Small intestine (tissue), 7 donors: ENCODE measurements around the gene WASL. TPM values are rescaled to one million over a fixed set of nuclear protein-coding genes. Genes with fewer than 3 reads are reported as not detected.
A peak's percentile ranks its signal among the peaks of the same experiment; 100 is the strongest.
"Not testable (repeated sequence)": the region's sequence is repeated elsewhere in the genome, so short reads cannot be mapped to it uniquely, and the experiment has no call there.

Experiments
- DNase-seq, 2 donors: peaks; one replicate each; pipeline versions ENCODE4 v3.0.0 to v3.0.0-alpha.2; 2013
- FAIRE-seq: peaks from 2 replicates; lab custom pipeline; 2012; peaks lifted over from hg19 to GRCh38; lab: Jason Lieb, UNC
- H3K27ac ChIP-seq, 3 donors: one replicate each; pipeline ENCODE4 v1.5.1; 2013; ENCODE audit warnings: low read length in 2 of 3, mild to moderate bottlenecking in 2 of 3, control low read depth in 1 of 3, inconsistent platforms in 1 of 3, low read depth in 1 of 3, moderate library complexity in 1 of 3
- H3K27me3 ChIP-seq, 3 donors: one replicate each; pipeline ENCODE4 v1.6.1; 2013; ENCODE audit warnings: low read length in 3 of 3, inconsistent platforms in 1 of 3; ENCODE audit not compliant: control insufficient read depth in 3 of 3, insufficient read depth in 3 of 3
- H3K36me3 ChIP-seq, 3 donors: one replicate each; pipeline ENCODE4 v1.6.1; 2013; ENCODE audit warnings: low read length in 3 of 3, inconsistent platforms in 1 of 3, low read depth in 1 of 3, mild to moderate bottlenecking in 1 of 3, moderate library complexity in 1 of 3; ENCODE audit not compliant: control insufficient read depth in 3 of 3, insufficient read depth in 2 of 3
- H3K4me1 ChIP-seq, 3 donors: one replicate each; pipeline ENCODE4 v1.6.1; 2013; ENCODE audit warnings: low read length in 2 of 3, inconsistent platforms in 1 of 3, low read depth in 1 of 3, mild to moderate bottlenecking in 1 of 3, moderate library complexity in 1 of 3; ENCODE audit not compliant: control insufficient read depth in 3 of 3, insufficient read depth in 2 of 3
- H3K4me3 ChIP-seq, 3 donors: one replicate each; pipeline ENCODE4 v1.5.1; 2013; ENCODE audit warnings: low read length in 3 of 3, control low read depth in 1 of 3, inconsistent platforms in 1 of 3, low read depth in 1 of 3, mild to moderate bottlenecking in 1 of 3, moderate library complexity in 1 of 3
- H3K9me3 ChIP-seq, 2 donors: one replicate each; pipeline ENCODE4 v1.6.1; 2013; ENCODE audit warnings: low read depth in 1 of 2, low read length in 1 of 2; ENCODE audit not compliant: control insufficient read depth in 2 of 2, insufficient read depth in 1 of 2
- WGBS, 3 donors: extraction: QIAGEN DNeasy Blood & Tissue Kit; methylation state at CpG; one replicate each; pipeline ENCODE4 v1.1.7; 2013; 5-methylcytosine and 5-hydroxymethylcytosine counted together
- polyA plus RNA-seq, 4 donors: library from polyadenylated mRNA; stranded (reverse) in 3 of 4; unstranded in 1 of 4; fragments of 200-250 nt in 3 of 4; fragments of 120-200 nt in 1 of 4; gene quantifications; one replicate each; pipeline versions ENCODE4 v1.2.1 to v1.2.3, GENCODE V29; 2013
- donor health status: healthy with polysubstance abuse.
- donor health status: control.
- donor health status: control.
- donor health status: Bipolar disorder and iron deficiency.
- donor health status: healthy.

Gene WASL
- polyA plus RNA-seq, 4 donors: 26.8 to 73.1 (median 36.3) TPM

DNA sequence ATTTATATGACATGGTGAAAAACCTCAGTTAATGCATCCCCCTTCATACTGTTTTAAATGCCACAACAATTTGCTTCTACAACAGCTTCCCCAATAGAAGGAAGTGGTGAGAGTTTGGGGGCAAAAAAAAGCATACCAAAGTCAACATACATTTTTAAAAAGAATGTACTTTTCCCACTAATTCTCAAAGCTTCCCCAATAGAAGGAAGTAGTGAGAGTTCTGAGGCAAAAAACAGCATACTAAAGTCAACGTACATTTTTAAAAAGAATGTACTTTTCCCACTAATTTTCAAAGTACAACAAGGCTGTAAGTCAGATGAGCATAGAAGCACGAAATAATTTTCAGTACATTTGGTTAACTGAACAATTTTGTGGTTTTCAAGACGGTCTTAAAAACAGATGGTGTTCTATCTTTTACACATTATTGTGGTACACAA, 24.0 kb downstream of the WASL start:
- 43 to 65% (median 50%) methylated on average over 3 of the region's 3 CpGs for WGBS, 3 donors
- FAIRE-seq (no peak), DNase-seq (no peak)
- Histone ChIP-seq H3K36me3 (peaks cover 0 to 7% (median 0%) of the 10 kb centered on the region in 3 donors), H3K4me3 (no peak overlapping the region), H3K27ac (no peak overlapping the region), H3K4me1 (peaks cover 3 to 12% (median 7%) of the 10 kb centered on the region in 3 donors), H3K27me3 (no peaks in the 10 kb centered on the region), H3K9me3 (no peaks in the 10 kb centered on the region)

DNA sequence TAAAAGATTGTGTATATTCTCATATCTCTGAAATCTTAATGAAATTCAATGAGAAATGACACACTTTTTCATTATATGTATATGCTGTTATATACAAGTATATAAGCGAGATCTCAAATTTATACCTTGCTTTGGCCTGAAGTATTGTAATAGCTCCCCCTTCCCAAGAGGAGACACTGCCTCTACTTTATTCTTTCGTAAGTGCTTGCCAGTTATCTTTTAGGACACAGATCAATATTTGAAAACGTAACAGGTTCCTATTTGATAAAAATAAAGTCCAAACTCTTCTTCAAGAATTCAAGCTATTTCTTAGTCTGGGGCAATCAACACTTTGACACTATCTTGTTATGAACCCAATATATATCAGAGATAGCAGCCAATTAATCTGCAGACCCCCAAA, 24.9 kb downstream of the WASL start:
- Histone ChIP-seq H3K27me3 (no peaks in the 10 kb centered on the region), H3K27ac (no peak overlapping the region), H3K4me1 (peaks cover 3 to 12% (median 7%) of the 10 kb centered on the region in 3 donors), H3K36me3 (peaks cover 0 to 7% (median 0%) of the 10 kb centered on the region in 3 donors), H3K9me3 (no peaks in the 10 kb centered on the region), H3K4me3 (no peak overlapping the region)
- 44 to 72% (median 55%) methylated on average over 3 of the region's 3 CpGs for WGBS, 3 donors
- DNase-seq: no peak
- FAIRE-seq: no peak

DNA sequence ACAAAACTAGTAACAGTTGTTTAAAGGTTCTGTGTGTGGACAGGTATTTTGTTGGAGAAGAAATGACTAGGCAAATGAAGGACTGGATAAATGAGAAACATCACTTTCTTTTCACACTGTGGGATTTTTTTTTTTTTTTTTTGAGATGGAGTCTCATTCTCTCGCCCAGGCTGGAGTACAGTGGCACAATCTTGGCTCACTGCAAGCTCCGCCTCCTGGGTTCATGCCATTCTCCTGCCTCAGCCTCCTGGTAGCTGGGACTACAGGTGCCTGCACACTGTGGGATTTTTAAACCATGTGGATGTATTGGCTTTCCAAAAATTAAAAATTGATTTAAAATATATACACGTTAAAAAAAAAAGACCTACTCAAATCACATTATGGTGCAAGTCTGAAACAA, 28.3 kb downstream of the WASL start:
- not testable (repeated sequence) for FAIRE-seq, H3K4me3 ChIP-seq, H3K9me3 ChIP-seq, H3K27me3 ChIP-seq, H3K36me3 ChIP-seq, H3K27ac ChIP-seq, DNase-seq
- 66 to 77% (median 75%) methylated on average over 3 of the region's 3 CpGs for WGBS, 3 donors
- H3K4me1 ChIP-seq: peaks cover 4 to 11% (median 5%) of the 10 kb centered on the region in 3 donors

DNA sequence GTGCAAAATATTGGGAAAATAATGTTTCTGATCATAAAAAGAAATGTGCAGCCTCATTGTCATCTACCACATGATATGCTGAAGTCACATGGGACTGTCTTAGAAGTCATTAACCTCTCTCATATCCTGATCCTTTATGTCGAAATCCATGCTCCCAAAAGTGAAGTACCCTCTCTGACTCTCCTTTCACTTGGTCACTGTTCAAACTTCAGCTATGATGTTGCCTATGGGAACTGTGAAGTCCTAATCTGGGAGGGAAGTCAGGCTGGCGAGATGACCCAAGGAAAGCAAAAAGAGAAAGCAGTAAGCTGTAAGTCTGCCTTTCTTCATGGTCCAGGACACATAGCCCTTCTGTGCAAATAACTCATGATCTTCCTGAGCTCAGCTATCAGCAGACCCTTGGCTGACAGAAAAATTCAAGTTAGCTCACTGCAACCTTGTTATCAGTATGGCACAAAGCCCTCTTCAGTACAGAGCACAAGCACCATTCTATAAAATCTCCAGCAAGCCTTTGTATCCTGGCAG, 29.5 kb downstream of the WASL start:
- FAIRE-seq: no peak
- Histone ChIP-seq H3K36me3 (peaks cover 0 to 7% (median 0%) of the 10 kb centered on the region in 3 donors), H3K27me3 (no peaks in the 10 kb centered on the region), H3K4me3 (no peak overlapping the region), H3K9me3 (no peaks in the 10 kb centered on the region), H3K4me1 (peaks cover 4 to 10% (median 7%) of the 10 kb centered on the region in 3 donors), H3K27ac (no peak overlapping the region)
- DNase-seq: peak in 1 of 2 donors; percentile 32
- WGBS, 3 donors: 75 to 79% (median 78%) methylated on average over 2 of the region's 2 CpGs

DNA sequence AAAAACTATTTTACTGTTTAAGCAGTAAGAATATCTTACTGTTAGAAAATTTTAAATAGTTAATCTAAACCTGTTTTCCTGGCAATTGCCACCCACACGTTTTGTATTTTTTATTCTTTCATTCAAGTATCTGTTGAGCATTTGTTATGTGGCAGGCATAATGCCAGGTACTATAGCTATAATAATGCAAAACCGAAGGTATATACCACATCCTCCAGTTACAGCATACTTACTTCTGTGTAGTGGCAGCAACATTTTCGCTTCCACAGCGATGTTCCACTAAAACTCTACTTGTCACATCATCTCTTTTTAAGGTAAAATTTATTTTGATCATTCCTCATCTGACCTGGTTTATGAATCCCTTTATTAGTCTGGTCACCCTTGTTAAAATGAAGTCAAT, 30.0 kb downstream of the WASL start:
- WGBS, 3 donors: 58 to 73% (median 70%) methylated on average over 4 of the region's 4 CpGs
- Histone ChIP-seq H3K4me3 (no peak overlapping the region), H3K27me3 (no peaks in the 10 kb centered on the region), H3K4me1 (peaks cover 4 to 10% (median 7%) of the 10 kb centered on the region in 3 donors), H3K36me3 (peaks cover 0 to 7% (median 0%) of the 10 kb centered on the region in 3 donors), H3K9me3 (no peaks in the 10 kb centered on the region), H3K27ac (no peak overlapping the region)
- FAIRE-seq (no peak), DNase-seq (no peak)

DNA sequence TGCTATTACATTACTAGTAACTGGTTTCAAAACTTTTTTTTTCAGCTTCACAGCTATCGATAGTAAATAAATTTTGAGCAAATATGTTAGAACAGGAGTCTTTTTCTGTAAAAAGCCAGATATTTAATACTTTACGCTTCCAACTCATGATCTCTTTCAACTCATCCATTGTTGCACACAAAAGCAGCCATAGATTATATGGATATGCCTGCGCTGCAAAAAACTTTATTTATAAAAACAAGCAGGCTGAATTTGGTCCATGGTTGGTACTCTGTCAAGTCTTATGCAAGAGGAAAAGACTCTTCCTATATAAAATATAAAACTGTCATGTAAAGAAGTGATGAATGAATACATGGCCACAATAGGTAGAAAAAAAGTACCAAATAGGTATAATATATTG, 31.1 kb downstream of the WASL start:
- Histone ChIP-seq H3K4me1 (peaks cover 0 to 7% (median 3%) of the 10 kb centered on the region in 3 donors), H3K4me3 (no peak overlapping the region), H3K9me3 (no peaks in the 10 kb centered on the region), H3K27ac (no peak overlapping the region), H3K27me3 (no peaks in the 10 kb centered on the region), H3K36me3 (peaks cover 0 to 7% (median 0%) of the 10 kb centered on the region in 3 donors)
- 96 to 99% (median 98%) methylated on average over 3 of the region's 3 CpGs for WGBS, 3 donors
- FAIRE-seq (no peak), DNase-seq (no peak)

DNA sequence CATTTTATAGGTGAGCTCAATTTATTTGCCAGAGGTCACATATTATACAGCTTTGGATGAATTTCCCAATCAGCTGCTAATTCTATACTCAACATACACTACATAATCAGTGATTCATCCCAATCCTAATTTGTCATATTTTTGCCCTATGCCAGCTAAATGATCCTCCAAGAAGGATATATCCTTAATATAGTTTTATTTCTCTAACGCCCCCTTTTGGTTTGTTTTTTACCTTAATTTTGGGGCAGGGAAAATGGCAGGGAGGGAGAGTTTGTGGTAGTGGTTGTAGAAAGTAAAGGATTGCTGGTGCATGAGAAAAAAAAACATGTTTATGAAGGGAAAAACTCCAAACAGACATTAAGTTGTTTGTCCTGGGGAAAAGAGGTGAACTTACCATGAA, 31.9 kb downstream of the WASL start:
- peaks cover 0 to 8% (median 3%) of the 10 kb centered on the region in 3 donors for H3K4me1 ChIP-seq
- no peak overlapping the region for H3K4me3 ChIP-seq
- no peak overlapping the region for H3K27ac ChIP-seq
- FAIRE-seq (no peak), DNase-seq (no peak)
- peaks cover 0 to 7% (median 0%) of the 10 kb centered on the region in 3 donors for H3K36me3 ChIP-seq
- WGBS, 3 donors: 95 to 100% (median 98%) methylated on average over 1 of the region's 1 CpG
- no peaks in the 10 kb centered on the region for H3K9me3 ChIP-seq
- no peaks in the 10 kb centered on the region for H3K27me3 ChIP-seq

DNA sequence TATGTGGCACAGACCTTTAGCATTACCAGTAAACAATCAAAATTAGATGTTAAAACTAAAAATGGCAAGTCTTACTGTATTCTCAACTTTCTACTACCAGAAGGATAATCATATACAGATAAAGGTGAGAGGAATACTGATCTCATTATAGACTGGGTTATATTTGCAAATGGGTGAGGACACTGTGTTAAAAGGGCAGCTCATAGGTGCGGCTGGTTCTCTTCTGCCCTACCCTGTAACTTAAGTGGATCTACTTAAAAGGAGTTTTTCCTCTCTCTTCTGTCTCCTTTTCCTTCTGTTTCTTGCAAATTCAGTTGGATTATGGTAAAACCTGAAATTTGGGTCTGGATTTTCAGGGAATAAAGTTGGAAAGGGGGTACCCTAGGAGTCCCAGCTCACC, 33.0 kb downstream of the WASL start:
- Histone ChIP-seq H3K27ac (no peak overlapping the region), H3K36me3 (peaks cover 0 to 7% (median 0%) of the 10 kb centered on the region in 3 donors), H3K4me1 (peaks cover 0 to 5% (median 3%) of the 10 kb centered on the region in 3 donors), H3K27me3 (no peaks in the 10 kb centered on the region), H3K4me3 (no peak overlapping the region), H3K9me3 (no peaks in the 10 kb centered on the region)
- no peak for FAIRE-seq
- peak in 1 of 2 donors; percentile 21 for DNase-seq
- WGBS, 3 donors: 0 to 78% (median 53%) methylated on average over 1 of the region's 1 CpG

DNA sequence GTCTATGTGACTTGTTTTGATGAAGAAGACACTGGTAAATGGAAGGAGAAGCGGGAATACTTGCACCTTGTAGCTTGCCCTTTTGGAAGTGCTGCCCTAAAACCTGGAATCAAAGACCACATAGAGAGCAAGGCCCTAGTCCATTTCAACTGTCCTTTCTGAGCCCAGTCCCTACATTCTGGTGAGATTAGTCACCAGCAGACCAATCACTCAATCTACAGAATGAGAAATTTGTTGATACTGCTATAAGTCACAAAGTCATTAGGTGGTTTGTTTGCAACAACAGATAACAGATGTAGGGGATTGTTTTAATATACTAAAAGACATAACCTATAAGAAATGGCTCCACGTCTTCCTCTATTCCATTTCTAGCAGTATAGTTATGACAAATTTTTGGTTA, 33.6 kb downstream of the WASL start:
- WGBS, 3 donors: 95 to 100% (median 99%) methylated on average over 2 of the region's 2 CpGs
- H3K36me3 ChIP-seq: peaks cover 0 to 7% (median 0%) of the 10 kb centered on the region in 3 donors
- peaks cover 0 to 5% (median 3%) of the 10 kb centered on the region in 3 donors for H3K4me1 ChIP-seq
- H3K27me3 ChIP-seq: no peaks in the 10 kb centered on the region
- no peak overlapping the region for H3K4me3 ChIP-seq
- FAIRE-seq (no peak), DNase-seq (no peak)
- H3K9me3 ChIP-seq: no peaks in the 10 kb centered on the region
- no peak overlapping the region for H3K27ac ChIP-seq
